ENCODE data around the gene LHFPL3.

LHFPL3 gene

GRCh38 chr7:104416866-104417393 lies 88.5 kb downstream of the LHFPL3 start:
- H4K20me1 ChIP-seq (ENCODE audit: control insufficient read depth, insufficient read depth, low read depth, low read length), result no peaks in the 10 kb centered on the region
- H3K79me2 ChIP-seq (ENCODE audit: control insufficient read depth, low read length), result no peaks in the 10 kb centered on the region
- no peak overlapping the region for H3K4me3 ChIP-seq (ENCODE audit: low read length)
- no peak overlapping the region for H3K4me2 ChIP-seq (ENCODE audit: low read length)
- H3K27ac ChIP-seq (ENCODE audit: low read depth, low read length), result no peak overlapping the region
- H3K27me3 ChIP-seq (ENCODE audit: control insufficient read depth, low read length), result peaks cover 3% of the 10 kb centered on the region; the same call in 1 of the 2 replicates
- H3K36me3 ChIP-seq (ENCODE audit: control insufficient read depth, low read length), result no peaks in the 10 kb centered on the region
- TF ChIP-seq EZH2phosphoT487 (IDR thresholded peaks at IDR 0.05; ENCODE audit: borderline replicate concordance, low read length) (no peak), CTCF (IDR thresholded peaks at IDR 0.05; ENCODE audit: low read depth, low read length, poor library complexity, severe bottlenecking) (no peak)
- H3K4me1 ChIP-seq (ENCODE audit: control insufficient read depth, low read length), result no peaks in the 10 kb centered on the region
- no peaks in the 10 kb centered on the region for H3K9me3 ChIP-seq (ENCODE audit: control insufficient read depth, insufficient read depth, low read length)
- no peaks in the 10 kb centered on the region for H3F3A ChIP-seq (ENCODE audit: control insufficient read depth, insufficient read depth)
- H3K9me2 ChIP-seq (replicated peaks; ENCODE audit: control insufficient read depth, low read length), result no peaks in the 10 kb centered on the region

GRCh38 chr7:104431930-104432329 lies 103.5 kb downstream of the LHFPL3 start:
- no peaks in the 10 kb centered on the region for H3K9me3 ChIP-seq (ENCODE audit: control insufficient read depth, insufficient read depth, low read length)
- no peaks in the 10 kb centered on the region for H3K4me1 ChIP-seq (ENCODE audit: control insufficient read depth, low read length)
- H3K27me3 ChIP-seq (ENCODE audit: control insufficient read depth, low read length), result no peaks in the 10 kb centered on the region
- no peak overlapping the region for H3K27ac ChIP-seq (ENCODE audit: low read depth, low read length)
- no peaks in the 10 kb centered on the region for H3F3A ChIP-seq (ENCODE audit: control insufficient read depth, insufficient read depth)
- no peak overlapping the region for H3K4me3 ChIP-seq (ENCODE audit: low read length)
- no peaks in the 10 kb centered on the region for H4K20me1 ChIP-seq (ENCODE audit: control insufficient read depth, insufficient read depth, low read depth, low read length)
- TF ChIP-seq EZH2phosphoT487 (IDR thresholded peaks at IDR 0.05; ENCODE audit: borderline replicate concordance, low read length) (no peak), CTCF (IDR thresholded peaks at IDR 0.05; ENCODE audit: low read depth, low read length, poor library complexity, severe bottlenecking) (no peak)
- no peaks in the 10 kb centered on the region for H3K36me3 ChIP-seq (ENCODE audit: control insufficient read depth, low read length)
- H3K9me2 ChIP-seq (replicated peaks; ENCODE audit: control insufficient read depth, low read length), result no peaks in the 10 kb centered on the region
- no peaks in the 10 kb centered on the region for H3K79me2 ChIP-seq (ENCODE audit: control insufficient read depth, low read length)
- H3K4me2 ChIP-seq (ENCODE audit: low read length), result no peak overlapping the region

GRCh38 chr7:104434129-104434528 lies 105.7 kb downstream of the LHFPL3 start:
- H3F3A ChIP-seq (ENCODE audit: control insufficient read depth, insufficient read depth), result no peaks in the 10 kb centered on the region
- no peaks in the 10 kb centered on the region for H3K79me2 ChIP-seq (ENCODE audit: control insufficient read depth, low read length)
- no peaks in the 10 kb centered on the region for H3K4me1 ChIP-seq (ENCODE audit: control insufficient read depth, low read length)
- no peaks in the 10 kb centered on the region for H3K36me3 ChIP-seq (ENCODE audit: control insufficient read depth, low read length)
- no peak overlapping the region for H3K4me2 ChIP-seq (ENCODE audit: low read length)
- H4K20me1 ChIP-seq (ENCODE audit: control insufficient read depth, insufficient read depth, low read depth, low read length), result no peaks in the 10 kb centered on the region
- H3K27me3 ChIP-seq (ENCODE audit: control insufficient read depth, low read length), result no peaks in the 10 kb centered on the region
- H3K9me3 ChIP-seq (ENCODE audit: control insufficient read depth, insufficient read depth, low read length), result no peaks in the 10 kb centered on the region
- H3K27ac ChIP-seq (ENCODE audit: low read depth, low read length), result no peak overlapping the region
- TF ChIP-seq EZH2phosphoT487 (IDR thresholded peaks at IDR 0.05; ENCODE audit: borderline replicate concordance, low read length) (no peak), CTCF (IDR thresholded peaks at IDR 0.05; ENCODE audit: low read depth, low read length, poor library complexity, severe bottlenecking) (no peak)
- no peak overlapping the region for H3K4me3 ChIP-seq (ENCODE audit: low read length)
- H3K9me2 ChIP-seq (replicated peaks; ENCODE audit: control insufficient read depth, low read length), result no peaks in the 10 kb centered on the region
